Gastrocnemius medialis (tissue), 4 donors: Measurements from ENCODE around the gene SLC35G6.

Experiments
- CTCF ChIP-seq, 5 experiments: fragments of 450-650 bp in 3 of 5; fragments of 200-600 bp in 2 of 5; sonication (generic) in 2 of 5; IDR thresholded peaks in 4 of 5; conservative IDR thresholded peaks in 1 of 5; 1 replicate in 4 of 5; 2 replicates in 1 of 5; pipeline ENCODE4 v1.5.1; 2016 to 2019; ENCODE audit warnings: antibody characterized with exemption in 5 of 5, mild to moderate bottlenecking in 3 of 5, moderate library complexity in 3 of 5
- POLR2A ChIP-seq, 2 donors: fragments of 450-650 bp; IDR thresholded peaks; one replicate each; pipeline ENCODE4 v1.6.1; 2017; ENCODE audit warnings: antibody characterized with exemption in 2 of 2, mild to moderate bottlenecking in 2 of 2, moderate library complexity in 2 of 2

GRCh38 chr17:7468804-7469389, 12.3 kb upstream of the SLC35G6 start:
- TF ChIP-seq CTCF (IDR thresholded peaks at IDR 0.05 in 4 of 5, conservative IDR thresholded peaks at IDR 0.05 in 1 of 5) (no peak), POLR2A (IDR thresholded peaks at IDR 0.05) (no peak)
